ENCODE measurements around the gene ABITRAM. TPM values are rescaled to one million over a fixed set of nuclear protein-coding genes. Genes with fewer than 3 reads are reported as not detected.
"Not testable (repeated sequence)": the region's sequence is repeated elsewhere in the genome, so short reads cannot be mapped to it uniquely, and the experiment has no call there.

ABITRAM gene, protein sequence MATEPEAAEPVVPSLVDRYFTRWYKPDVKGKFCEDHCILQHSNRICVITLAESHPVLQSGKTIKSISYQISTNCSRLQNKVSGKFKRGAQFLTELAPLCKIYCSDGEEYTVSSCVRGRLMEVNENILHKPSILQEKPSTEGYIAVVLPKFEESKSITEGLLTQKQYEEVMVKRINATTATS
- total RNA-seq (2014; rRNA removed; shearing (Covaris generic); ENCODE audit: low replicate concordance) = 9.5 and 22.5 TPM in 2 replicates

DNA sequence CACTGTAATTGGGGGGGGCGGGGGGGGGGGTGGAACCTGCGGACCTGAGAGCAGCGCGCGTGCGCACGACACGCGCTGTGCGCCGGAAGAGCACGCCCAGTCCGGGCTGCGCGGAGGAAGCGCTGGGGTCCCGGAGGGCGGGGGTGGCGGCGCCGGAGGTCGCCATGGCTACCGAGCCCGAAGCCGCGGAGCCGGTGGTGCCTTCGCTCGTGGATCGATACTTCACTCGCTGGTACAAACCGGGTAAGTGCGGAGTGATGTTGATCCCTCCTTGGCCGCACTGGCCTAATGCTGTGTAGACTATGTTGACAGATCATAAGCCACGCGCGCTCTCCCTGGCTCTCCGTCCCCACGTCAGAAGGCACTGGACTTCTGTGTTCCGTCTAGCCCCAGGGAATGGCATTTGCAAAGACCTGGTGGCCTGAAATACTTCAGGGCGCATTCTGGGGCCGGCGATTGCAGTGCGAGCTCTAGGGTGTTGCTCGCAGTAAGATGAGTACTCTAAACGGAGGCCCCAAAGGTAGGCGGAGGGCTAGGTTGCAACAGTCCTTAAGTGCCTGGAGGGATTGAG lies at the start of gene ABITRAM:
Gene ABITRAM, plus strand, starts transcription at position 78 of the 571 bp plus-strand sequence. Its CDS starts 87 bp downstream, at position 165.
- H3K9me2 ChIP-seq (replicated peaks; ENCODE audit: insufficient read depth, low read length) = no peaks in the 10 kb centered on the region
- H4K20me1 ChIP-seq (ENCODE audit: insufficient read depth, low read depth, low read length) = no peaks in the 10 kb centered on the region
- peak within 1 kb of the TSS; percentile 46 for H3K27ac ChIP-seq (ENCODE audit: low read length)
- H3K79me2 ChIP-seq (ENCODE audit: low read length) = peaks cover 73% of the 10 kb centered on the region
- H3K4me3 ChIP-seq (ENCODE audit: low read length) = peak within 1 kb of the TSS; percentile 98
- H3K4me2 ChIP-seq (ENCODE audit: low read depth, low read length, poor library complexity, severe bottlenecking) = peak within 1 kb of the TSS; percentile 85
- H3K9ac ChIP-seq (ENCODE audit: low read length) = peak within 1 kb of the TSS; percentile 92
- no peaks in the 10 kb centered on the region for H3K27me3 ChIP-seq (ENCODE audit: low read length)
- DNase-seq = peak; percentile 94
- no peaks in the 10 kb centered on the region for H3K9me3 ChIP-seq (ENCODE audit: low read length)
- H3K4me1 ChIP-seq (ENCODE audit: low read length) = peaks cover 30% of the 10 kb centered on the region
- peak within 1 kb of the TSS; percentile 92 for H2AFZ ChIP-seq (ENCODE audit: low read length)
- H3K36me3 ChIP-seq (ENCODE audit: insufficient read depth, low read length) = peaks cover 11% of the 10 kb centered on the region; the same call in 1 of the 2 replicates

DNA sequence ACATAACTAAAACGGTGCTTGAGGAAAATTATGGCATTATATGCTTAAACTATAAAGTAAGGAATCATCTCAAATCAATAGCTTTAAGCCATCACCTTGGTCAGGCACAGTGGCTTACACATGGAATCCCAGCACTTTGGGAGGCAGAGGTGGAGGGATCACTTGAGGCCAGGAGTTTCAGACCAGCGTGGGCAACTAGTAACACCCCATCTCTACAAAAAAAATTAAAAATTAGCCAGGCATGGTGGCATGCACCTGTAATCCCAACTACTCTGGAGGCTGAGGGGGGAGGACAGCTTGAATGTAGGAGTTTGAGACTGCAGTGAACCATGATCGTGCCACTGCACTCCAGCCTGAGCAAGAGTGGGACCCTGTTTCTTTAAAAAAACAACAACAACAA lies 49.5 kb upstream of the ABITRAM start:
- Histone ChIP-seq H3K36me3 (ENCODE audit: insufficient read depth, low read length) (peaks cover 21% of the 10 kb centered on the region; the same call in 1 of the 2 replicates), H3K9ac (ENCODE audit: low read length) (no peak overlapping the region)

DNA sequence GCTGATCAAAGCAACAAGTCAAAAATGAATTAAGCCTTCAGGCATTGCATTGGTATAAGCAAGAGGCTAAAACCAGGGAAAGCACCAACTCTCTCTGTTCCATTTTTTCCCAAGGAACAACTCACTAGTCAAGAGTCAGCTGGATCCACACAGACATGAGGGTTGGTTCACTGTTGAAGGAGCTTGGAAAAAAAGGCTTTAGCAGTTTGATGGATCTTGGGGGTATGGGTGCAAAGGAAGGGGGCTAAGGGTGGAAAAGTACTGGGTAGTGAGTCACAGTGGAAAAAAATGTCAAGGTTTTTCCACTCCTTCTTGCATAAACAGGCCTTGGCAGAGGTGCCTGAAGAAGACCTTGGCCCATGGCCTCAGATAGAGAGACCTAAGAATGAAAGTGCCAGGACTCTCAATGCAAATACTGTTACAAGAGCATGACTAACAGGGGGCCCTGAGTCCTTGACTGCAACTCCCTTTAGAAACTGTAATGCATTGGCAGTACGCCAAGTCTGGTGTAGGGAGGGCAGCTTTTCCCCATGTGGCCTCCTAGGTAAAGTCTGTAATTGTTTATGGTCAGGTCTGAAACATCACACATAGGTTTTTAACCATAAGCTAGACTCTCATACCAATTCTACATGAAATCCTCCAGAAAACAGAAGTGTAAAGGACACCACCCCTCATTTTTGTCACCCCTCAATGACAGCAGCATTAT lies 48.4 kb upstream of the ABITRAM start:
- H3K4me3 ChIP-seq (ENCODE audit: low read length) = peak overlapping the region; percentile 32; the same call in 1 of the 2 replicates
- H2AFZ ChIP-seq (ENCODE audit: low read length) = no peak overlapping the region
- H3K9ac ChIP-seq (ENCODE audit: low read length) = peak overlapping the region; percentile 37; the same call in 1 of the 2 replicates
- H3K4me1 ChIP-seq (ENCODE audit: low read length) = peaks cover 19% of the 10 kb centered on the region
- H3K27ac ChIP-seq (ENCODE audit: low read length) = peak overlapping the region; percentile 70
- peak; percentile 92 for DNase-seq
- peaks cover 14% of the 10 kb centered on the region for H3K79me2 ChIP-seq (ENCODE audit: low read length)
- H3K27me3 ChIP-seq (ENCODE audit: low read length) = no peaks in the 10 kb centered on the region
- H3K4me2 ChIP-seq (ENCODE audit: low read depth, low read length, poor library complexity, severe bottlenecking) = peak overlapping the region; percentile 51
- no peaks in the 10 kb centered on the region for H4K20me1 ChIP-seq (ENCODE audit: insufficient read depth, low read depth, low read length)
- no peaks in the 10 kb centered on the region for H3K9me3 ChIP-seq (ENCODE audit: low read length)
- H3K9me2 ChIP-seq (replicated peaks; ENCODE audit: insufficient read depth, low read length) = no peaks in the 10 kb centered on the region
- peaks cover 21% of the 10 kb centered on the region; the same call in 1 of the 2 replicates for H3K36me3 ChIP-seq (ENCODE audit: insufficient read depth, low read length)

More for the DNA sequence above, 49.5 kb upstream of the ABITRAM start:
- no peaks in the 10 kb centered on the region for H3K9me3 ChIP-seq (ENCODE audit: low read length)
- no peaks in the 10 kb centered on the region for H3K27me3 ChIP-seq (ENCODE audit: low read length)
- H3K27ac ChIP-seq (ENCODE audit: low read length) = no peak overlapping the region
- no peak overlapping the region for H3K4me2 ChIP-seq (ENCODE audit: low read depth, low read length, poor library complexity, severe bottlenecking)
- peaks cover 19% of the 10 kb centered on the region for H3K4me1 ChIP-seq (ENCODE audit: low read length)
- H2AFZ ChIP-seq (ENCODE audit: low read length) = no peak overlapping the region
- no peak for DNase-seq
- no peak overlapping the region for H3K4me3 ChIP-seq (ENCODE audit: low read length)
- H4K20me1 ChIP-seq (ENCODE audit: insufficient read depth, low read depth, low read length) = no peaks in the 10 kb centered on the region
- peaks cover 14% of the 10 kb centered on the region for H3K79me2 ChIP-seq (ENCODE audit: low read length)
- H3K9me2 ChIP-seq (replicated peaks; ENCODE audit: insufficient read depth, low read length) = no peaks in the 10 kb centered on the region

DNA sequence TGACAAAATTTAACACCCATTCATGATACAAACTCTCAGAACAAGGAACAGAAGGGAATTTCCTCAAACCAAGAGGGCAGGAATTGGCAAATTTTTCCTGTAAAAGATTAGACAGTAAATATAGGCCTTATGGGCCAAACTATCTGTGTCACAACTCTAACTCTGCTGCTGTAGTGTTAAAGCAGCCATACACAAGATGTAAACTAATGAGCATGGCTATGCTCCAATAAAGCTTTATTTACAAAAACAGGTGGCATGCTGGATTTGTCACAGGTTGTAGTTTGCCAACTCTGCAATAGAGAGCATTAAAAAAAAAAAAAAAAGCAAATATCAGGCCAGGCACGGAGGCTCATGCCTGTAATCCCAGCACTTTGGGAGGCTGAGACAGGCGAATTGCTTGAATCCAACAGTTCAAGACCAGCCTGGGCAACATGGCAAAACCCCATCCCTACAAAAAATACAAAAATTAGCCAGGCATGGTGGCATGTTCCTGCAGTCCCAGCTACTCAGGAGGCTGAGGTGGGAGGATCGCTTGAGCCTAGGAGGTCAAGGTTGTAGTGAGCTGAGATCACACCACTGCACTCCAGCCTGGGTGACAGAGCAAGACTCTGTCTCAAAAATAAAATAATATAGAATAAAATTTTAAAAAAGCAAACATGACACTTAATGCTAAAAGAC lies 47.5 kb upstream of the ABITRAM start:
- not testable (repeated sequence) for H3K9ac ChIP-seq (ENCODE audit: low read length); H3K4me3 ChIP-seq (ENCODE audit: low read length); H4K20me1 ChIP-seq (ENCODE audit: insufficient read depth, low read depth, low read length); H3K27me3 ChIP-seq (ENCODE audit: low read length); H3K9me2 ChIP-seq (replicated peaks; ENCODE audit: insufficient read depth, low read length); DNase-seq; H2AFZ ChIP-seq (ENCODE audit: low read length); H3K9me3 ChIP-seq (ENCODE audit: low read length)
- peaks cover 19% of the 10 kb centered on the region for H3K4me1 ChIP-seq (ENCODE audit: low read length)
- peak overlapping the region; percentile 70 for H3K27ac ChIP-seq (ENCODE audit: low read length)
- peaks cover 14% of the 10 kb centered on the region for H3K79me2 ChIP-seq (ENCODE audit: low read length)
- peaks cover 21% of the 10 kb centered on the region; the same call in 1 of the 2 replicates for H3K36me3 ChIP-seq (ENCODE audit: insufficient read depth, low read length)
- H3K4me2 ChIP-seq (ENCODE audit: low read depth, low read length, poor library complexity, severe bottlenecking) = peak overlapping the region; percentile 51

DNA sequence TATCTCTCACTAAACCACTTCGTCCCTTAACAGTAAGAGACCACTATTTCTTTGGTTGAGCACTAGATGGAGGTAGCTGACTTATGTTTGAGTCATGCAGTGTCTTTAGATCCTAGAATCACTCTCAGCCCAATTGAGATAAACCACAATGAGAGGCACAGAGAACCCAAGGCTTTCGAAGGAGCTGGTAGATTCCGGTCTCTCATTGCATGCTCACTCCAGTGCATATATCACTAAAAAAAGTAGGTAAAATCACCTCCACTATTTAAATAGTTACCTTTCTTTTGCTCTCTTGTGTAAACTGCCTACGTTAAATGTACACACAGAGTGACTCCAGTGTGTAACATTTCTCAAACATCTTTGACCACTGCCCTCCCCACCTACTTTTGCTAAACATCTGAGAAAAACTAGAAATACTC lies 44.5 kb upstream of the ABITRAM start:
- H3K4me2 ChIP-seq (ENCODE audit: low read depth, low read length, poor library complexity, severe bottlenecking) = no peak overlapping the region
- no peaks in the 10 kb centered on the region for H3K9me2 ChIP-seq (replicated peaks; ENCODE audit: insufficient read depth, low read length)
- H3K27ac ChIP-seq (ENCODE audit: low read length) = no peak overlapping the region
- H3K27me3 ChIP-seq (ENCODE audit: low read length) = no peaks in the 10 kb centered on the region
- H4K20me1 ChIP-seq (ENCODE audit: insufficient read depth, low read depth, low read length) = no peaks in the 10 kb centered on the region
- H3K9me3 ChIP-seq (ENCODE audit: low read length) = no peaks in the 10 kb centered on the region
- H2AFZ ChIP-seq (ENCODE audit: low read length) = no peak overlapping the region
- peaks cover 17% of the 10 kb centered on the region for H3K4me1 ChIP-seq (ENCODE audit: low read length)
- no peak for DNase-seq
- peaks cover 30% of the 10 kb centered on the region; the same call in 1 of the 2 replicates for H3K36me3 ChIP-seq (ENCODE audit: insufficient read depth, low read length)
- H3K9ac ChIP-seq (ENCODE audit: low read length) = no peak overlapping the region
- peaks cover 8% of the 10 kb centered on the region for H3K79me2 ChIP-seq (ENCODE audit: low read length)
- H3K4me3 ChIP-seq (ENCODE audit: low read length) = no peak overlapping the region

DNA sequence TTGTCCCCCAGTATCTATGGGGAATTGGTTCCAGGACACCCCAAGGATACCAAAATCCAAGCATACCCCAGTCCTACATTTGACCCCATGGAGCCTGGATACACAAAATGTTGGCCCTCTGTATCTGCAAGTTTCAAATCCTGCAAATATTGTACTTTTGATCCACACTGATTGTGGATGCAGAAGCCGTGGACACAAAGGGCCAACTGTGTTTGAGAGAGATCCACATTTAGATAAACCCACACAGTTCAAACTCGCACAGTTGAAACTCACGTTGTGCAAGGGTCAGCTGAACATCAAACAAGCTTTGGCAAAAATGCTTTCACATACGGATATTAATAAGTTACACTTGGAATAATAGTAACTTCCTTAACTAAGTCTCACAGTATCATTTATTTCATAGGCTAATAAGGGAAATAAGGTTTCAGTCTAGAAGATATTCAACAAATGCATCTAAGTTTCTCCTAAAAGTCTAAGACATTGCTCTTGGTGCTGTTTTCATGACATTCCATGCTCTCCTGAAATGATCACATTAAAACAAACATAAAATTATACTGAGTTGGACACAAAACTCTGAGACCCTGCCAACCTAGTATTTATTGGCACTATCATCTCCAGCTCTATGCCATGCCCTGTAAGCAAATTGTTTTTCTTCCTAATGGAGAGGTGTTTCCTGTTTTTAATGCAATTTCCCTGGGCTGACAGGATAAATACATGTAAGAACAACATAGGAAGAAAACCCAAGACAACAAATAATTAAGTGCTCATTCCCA lies 39.8 kb upstream of the ABITRAM start:
- Histone ChIP-seq H3K4me1 (ENCODE audit: low read length) (no peaks in the 10 kb centered on the region), H3K27me3 (ENCODE audit: low read length) (no peaks in the 10 kb centered on the region), H3K9me2 (replicated peaks; ENCODE audit: insufficient read depth, low read length) (no peaks in the 10 kb centered on the region), H3K79me2 (ENCODE audit: low read length) (no peaks in the 10 kb centered on the region), H3K9ac (ENCODE audit: low read length) (no peak overlapping the region), H2AFZ (ENCODE audit: low read length) (no peak overlapping the region), H3K27ac (ENCODE audit: low read length) (no peak overlapping the region), H4K20me1 (ENCODE audit: insufficient read depth, low read depth, low read length) (no peaks in the 10 kb centered on the region), H3K9me3 (ENCODE audit: low read length) (no peaks in the 10 kb centered on the region), H3K4me3 (ENCODE audit: low read length) (no peak overlapping the region), H3K36me3 (ENCODE audit: insufficient read depth, low read length) (peaks cover 40% of the 10 kb centered on the region; the same call in 1 of the 2 replicates), H3K4me2 (ENCODE audit: low read depth, low read length, poor library complexity, severe bottlenecking) (no peak overlapping the region)
- no peak for DNase-seq

DNA sequence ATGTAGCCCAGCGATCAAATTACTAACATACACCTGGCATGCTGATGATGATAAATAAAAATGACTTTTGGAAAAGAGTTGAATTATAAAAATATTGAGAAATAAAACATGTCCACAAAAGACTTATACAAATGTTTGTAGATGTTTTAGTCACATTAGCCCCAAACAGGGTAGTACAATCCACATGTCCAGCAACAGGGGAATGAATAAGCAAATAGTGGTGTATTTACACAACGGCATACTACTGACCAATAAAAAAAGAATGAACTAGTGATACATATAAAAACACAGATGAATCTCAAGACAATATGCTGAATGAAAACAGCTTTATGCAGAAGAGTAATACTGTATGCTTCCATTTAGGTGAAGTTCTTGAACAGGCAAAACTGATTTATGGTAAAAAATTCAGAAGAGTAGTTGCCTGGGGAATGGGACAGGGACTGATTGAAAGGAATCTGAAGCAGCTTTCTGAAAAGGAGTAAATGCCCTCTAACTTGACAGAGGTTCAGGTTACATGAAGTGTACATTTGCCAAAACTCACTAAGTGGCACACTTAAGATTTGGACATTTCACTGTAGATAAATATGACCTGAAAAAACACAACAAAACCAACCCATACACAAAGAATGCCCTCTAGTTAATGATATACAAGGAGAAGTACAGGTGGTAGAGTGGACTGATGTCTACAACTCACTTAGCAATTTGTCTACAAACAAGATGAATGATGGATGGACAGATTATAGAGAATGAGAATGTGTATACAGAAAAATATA lies 36.7 kb upstream of the ABITRAM start:
- Histone ChIP-seq H3K9ac (ENCODE audit: low read length) (no peak overlapping the region), H3K9me3 (ENCODE audit: low read length) (no peaks in the 10 kb centered on the region), H3K27me3 (ENCODE audit: low read length) (no peaks in the 10 kb centered on the region), H2AFZ (ENCODE audit: low read length) (no peak overlapping the region), H3K4me3 (ENCODE audit: low read length) (no peak overlapping the region), H3K79me2 (ENCODE audit: low read length) (no peaks in the 10 kb centered on the region), H3K9me2 (replicated peaks; ENCODE audit: insufficient read depth, low read length) (no peaks in the 10 kb centered on the region), H3K27ac (ENCODE audit: low read length) (no peak overlapping the region), H3K36me3 (ENCODE audit: insufficient read depth, low read length) (peaks cover 46% of the 10 kb centered on the region; the same call in 1 of the 2 replicates), H4K20me1 (ENCODE audit: insufficient read depth, low read depth, low read length) (no peaks in the 10 kb centered on the region), H3K4me1 (ENCODE audit: low read length) (no peaks in the 10 kb centered on the region), H3K4me2 (ENCODE audit: low read depth, low read length, poor library complexity, severe bottlenecking) (no peak overlapping the region)
- DNase-seq = no peak
